ENCODE measurements around the gene UNK. TPM values are rescaled to one million over a fixed set of nuclear protein-coding genes. Genes with fewer than 3 reads are reported as not detected.
"Not testable (repeated sequence)": the region's sequence is repeated elsewhere in the genome, so short reads cannot be mapped to it uniquely, and the experiment has no call there.

The UNK gene
- polyA plus RNA-seq, 4 donors = 34.5 to 49.7 (median 36.4) TPM

GRCh38 chr17:75846692-75847613 is 62.3 kb downstream of the UNK start:
- DNase-seq (ENCODE audit: low read depth in 4 of 4, low spot score in 3 of 4) = no peak

DNA sequence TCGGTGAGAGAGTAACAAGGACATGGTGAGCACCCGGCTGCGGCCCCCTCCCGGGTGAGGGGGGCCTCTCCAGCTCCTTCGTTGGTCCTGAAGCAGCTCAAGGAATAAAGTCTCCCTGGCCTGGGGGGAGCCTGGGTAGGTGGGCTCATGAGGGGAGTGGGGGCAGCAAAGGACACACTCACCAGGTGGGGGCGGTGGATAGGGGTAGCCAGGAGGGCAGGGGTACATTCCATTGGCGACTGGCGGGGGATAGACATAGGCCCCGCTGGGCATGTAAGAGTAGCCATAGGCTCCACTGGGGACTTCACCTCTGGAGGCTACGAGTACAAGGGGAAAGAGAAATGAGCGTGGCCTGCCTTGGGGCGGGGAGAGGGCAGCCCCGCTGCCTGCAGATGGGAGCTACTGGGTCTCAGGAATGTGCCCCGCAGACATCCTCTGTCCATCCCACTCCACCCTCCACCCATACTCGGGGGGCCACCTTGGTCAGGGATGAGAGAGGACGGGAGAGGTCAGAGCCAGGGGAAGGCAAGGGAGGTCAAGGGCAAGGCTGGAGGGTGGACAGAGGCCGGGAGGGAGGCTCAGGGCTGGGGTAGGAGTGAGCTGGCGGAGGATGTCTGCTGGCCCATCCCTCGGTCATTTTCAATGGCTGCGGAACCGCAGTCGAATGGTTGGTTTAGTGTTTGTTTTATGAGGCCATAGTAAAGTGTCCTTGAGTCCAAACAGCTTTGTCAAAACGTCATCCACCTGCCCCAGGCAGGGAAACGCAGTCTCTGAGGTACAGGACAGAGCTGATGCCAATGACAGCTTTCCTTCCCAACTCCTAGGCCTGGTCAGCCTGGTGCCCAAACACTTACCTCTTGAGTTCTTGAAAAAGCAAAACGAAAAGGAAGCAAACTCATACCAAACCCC is 63.3 kb downstream of the UNK start:
- no peak for DNase-seq (ENCODE audit: low read depth in 4 of 4, low spot score in 3 of 4)

- DNase-seq (ENCODE audit: low read depth in 4 of 4, low spot score in 3 of 4) = no peak
These were observed 64.1 kb downstream of the UNK start for GRCh38 chr17:75848523-75849278.

DNA sequence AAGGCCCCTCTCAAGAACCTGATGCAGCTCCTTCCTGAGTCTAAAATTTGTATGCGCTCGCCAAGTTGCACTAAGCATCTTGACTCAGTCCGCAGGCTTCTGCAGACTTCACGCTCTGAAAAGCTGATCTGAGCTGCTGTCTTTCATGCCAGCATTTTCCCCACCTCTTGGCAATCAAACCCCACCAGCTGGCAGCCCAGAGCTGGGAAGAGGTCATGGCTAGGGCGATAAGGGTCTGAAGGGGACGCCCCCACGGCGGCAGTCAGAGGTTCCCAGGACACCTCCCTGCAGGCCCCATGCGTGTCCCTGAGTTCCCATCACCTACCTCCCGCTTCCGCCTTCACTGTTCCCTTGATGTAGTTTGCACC is 64.7 kb downstream of the UNK start:
- no peak for DNase-seq (ENCODE audit: low read depth in 4 of 4, low spot score in 3 of 4)

DNA sequence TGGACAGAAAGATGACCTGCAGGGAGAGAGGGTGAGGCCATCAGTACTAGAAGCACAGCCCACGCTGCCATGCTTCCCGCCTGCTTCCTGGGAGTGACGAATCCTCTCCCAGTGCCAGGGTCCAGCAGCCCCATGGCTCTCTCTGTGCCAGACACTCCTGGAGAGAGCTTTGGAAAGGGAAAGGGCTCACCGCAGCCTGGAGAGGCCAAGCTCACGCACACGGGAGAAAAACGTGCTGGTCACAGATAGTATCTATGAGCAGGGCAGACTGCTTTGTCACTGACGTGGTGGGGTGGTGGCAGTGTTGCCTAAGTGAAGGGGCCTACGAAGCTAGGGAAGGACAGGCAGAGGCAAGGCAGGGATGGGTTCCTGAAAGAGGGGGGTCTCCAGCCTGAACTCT is 65.1 kb downstream of the UNK start:
- no peak for DNase-seq (ENCODE audit: low read depth in 4 of 4, low spot score in 3 of 4)

DNA sequence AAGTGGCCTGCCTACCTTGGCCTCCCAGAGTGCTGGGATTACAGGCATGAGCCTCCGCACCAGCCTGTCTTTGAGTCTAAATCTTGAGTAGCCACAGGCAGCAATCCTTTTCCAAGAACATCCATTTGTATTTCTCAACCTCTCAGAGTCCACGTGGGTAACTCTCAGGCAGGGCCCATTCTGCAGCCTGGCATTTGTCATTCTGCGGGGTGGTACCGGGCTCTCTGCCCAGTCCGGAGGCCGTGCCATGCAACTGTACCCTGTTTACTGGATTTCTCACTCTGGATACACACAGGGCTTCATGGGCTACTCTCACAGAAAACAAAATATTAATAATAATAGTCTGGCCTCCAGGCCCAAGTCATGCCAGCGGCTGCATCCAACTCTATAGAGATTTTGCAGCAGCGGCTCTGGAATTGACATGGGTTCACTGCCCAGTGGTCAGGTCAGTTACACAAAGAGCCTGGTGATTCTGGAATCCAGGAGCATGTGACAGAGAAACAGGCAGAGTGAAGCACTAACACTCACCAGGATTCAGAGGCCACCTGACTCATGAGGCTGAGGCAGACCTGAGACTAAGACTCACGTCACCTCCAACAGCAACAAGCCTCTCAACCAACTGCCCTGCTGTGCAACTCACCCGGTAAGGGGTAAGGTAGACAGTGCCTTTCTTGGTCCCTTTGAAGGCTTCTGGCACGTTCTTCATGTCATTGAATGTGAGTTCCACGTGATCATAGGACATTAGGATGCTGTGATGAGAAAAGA is 66.5 kb downstream of the UNK start:
- DNase-seq (ENCODE audit: low read depth in 4 of 4, low spot score in 3 of 4) = no peak

GRCh38 chr17:75851693-75851991 is 67.0 kb downstream of the UNK start:
- not testable (repeated sequence) for DNase-seq (ENCODE audit: low read depth in 4 of 4, low spot score in 3 of 4)

DNA sequence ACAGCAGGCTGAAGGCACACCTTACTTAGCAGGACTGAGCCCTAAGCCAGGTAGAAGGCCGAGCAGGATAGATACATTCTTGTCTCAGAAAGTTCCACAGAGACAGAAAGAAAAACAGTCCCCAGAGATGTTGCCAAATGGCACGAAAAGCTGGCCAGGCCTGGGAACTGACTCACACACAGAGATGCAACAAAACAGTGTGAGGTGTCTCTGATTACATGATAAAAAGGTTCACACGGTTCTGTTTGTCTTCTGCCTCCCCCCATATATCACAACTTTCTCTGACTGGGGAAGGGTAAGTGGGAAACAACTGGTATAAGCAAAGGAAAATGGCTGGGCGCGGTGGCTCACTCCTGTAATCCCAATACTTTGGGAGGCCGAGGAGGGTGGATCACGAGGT is 68.8 kb downstream of the UNK start:
- no peak for DNase-seq (ENCODE audit: low read depth in 4 of 4, low spot score in 3 of 4)

- DNase-seq (ENCODE audit: low read depth in 4 of 4, low spot score in 3 of 4) = no peak
These were observed 69.6 kb downstream of the UNK start for GRCh38 chr17:75854101-75854748.

DNA sequence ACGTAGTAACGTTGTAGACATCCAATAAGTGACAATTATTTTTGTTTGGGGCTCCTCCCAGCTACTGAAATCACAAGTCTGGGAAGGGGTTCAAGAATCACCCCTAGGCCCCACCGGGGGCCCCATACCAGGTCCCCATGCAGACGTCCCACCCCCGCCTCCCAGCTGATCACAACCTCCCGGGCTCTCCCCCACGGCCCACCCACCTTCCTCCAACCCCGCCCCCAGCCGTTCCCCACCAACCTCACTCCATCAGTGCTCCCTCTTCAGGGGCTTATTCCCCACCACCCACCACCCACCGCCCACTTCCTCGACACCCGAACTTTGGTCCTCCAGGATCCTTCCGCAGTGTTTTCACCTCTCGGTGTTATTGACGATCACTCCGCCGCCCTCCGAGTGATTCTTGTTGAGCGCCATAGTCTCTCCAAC is 70.3 kb downstream of the UNK start:
- no peak for DNase-seq (ENCODE audit: low read depth in 4 of 4, low spot score in 3 of 4)

DNA sequence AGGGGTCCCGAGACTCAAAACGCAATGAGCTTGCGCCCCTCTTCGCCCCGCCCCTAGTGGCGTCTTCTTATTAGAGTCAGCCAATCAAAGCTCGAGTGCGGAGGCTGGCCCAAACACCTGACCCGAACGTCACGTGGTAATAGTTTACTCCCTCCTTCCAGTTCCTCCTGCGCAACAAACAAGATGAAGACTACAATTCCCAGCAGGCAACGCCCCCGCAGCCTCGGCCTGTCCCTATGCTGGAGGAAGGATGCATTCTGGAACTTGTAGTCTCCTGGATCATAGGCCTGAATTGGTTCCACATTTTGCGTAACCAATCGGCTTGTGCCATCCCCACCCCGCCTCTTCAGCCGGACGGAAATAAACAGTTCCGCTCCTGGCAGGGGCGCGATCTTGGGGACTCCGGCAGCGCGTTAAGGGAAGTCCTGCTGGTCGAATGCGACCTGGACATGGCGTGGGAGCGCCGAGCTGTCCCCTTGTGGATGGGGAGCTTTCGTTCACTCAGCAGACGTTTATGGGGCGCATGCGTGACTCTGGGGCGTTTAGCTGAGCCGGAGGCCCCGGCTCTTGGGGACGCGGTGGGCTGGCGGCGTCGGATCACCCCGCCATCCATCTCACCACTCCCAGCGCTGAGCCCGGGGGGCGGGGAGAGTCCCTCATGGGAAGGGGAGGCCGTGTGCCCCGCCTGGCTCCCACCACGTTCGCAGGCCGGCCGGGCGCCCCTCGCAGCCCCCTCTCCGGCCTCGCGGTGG is 70.9 kb downstream of the UNK start, which contains the start of gene WBP2:
WBP2 (minus strand) TSS at position 26 of the 752 bp plus-strand sequence. CDS start 38 bp downstream, outside the sequence.
- peak; percentile 99 to 100 (median 99) for DNase-seq (ENCODE audit: low read depth in 4 of 4, low spot score in 3 of 4)

GRCh38 chr17:75856062-75856756 is 71.6 kb downstream of the UNK start:
- no peak for DNase-seq (ENCODE audit: low read depth in 4 of 4, low spot score in 3 of 4)

DNA sequence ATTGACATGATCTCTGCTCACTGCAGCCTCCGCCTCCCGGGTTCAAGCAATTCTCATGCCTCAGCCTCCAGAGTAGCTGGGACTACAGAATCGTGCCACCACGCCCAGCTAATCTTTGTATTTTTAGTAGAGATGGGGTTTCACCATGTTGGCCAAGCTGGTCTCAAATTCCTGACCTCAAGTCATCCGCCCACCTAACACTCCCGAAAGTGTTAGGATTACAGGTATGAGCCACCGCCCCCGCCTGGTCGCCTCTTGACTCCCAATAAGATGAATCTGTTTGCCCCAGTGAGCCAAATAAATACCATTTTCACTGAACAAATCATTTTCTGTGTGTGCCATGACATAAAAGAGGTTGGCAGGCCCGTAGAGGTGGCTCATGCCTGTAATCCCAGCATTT is 74.8 kb downstream of the UNK start:
- DNase-seq (ENCODE audit: low read depth in 4 of 4, low spot score in 3 of 4) = not testable (repeated sequence)

GRCh38 chr17:75861927-75862317 is 77.3 kb downstream of the UNK start:
- no peak for DNase-seq (ENCODE audit: low read depth in 4 of 4, low spot score in 3 of 4)

GRCh38 chr17:75864448-75864871 is 79.9 kb downstream of the UNK start:
- DNase-seq (ENCODE audit: low read depth in 4 of 4, low spot score in 3 of 4) = peak in 2 of 4 donors; percentile 73 to 74

GRCh38 chr17:75864887-75865286 is 80.3 kb downstream of the UNK start:
- not testable (repeated sequence) for DNase-seq (ENCODE audit: low read depth in 4 of 4, low spot score in 3 of 4)

GRCh38 chr17:75865404-75866188 is 81.0 kb downstream of the UNK start:
- DNase-seq (ENCODE audit: low read depth in 4 of 4, low spot score in 3 of 4) = not testable (repeated sequence)
